Measurements from ENCODE around the gene OR56B1. TPM values are rescaled to one million over a fixed set of nuclear protein-coding genes. Genes with fewer than 3 reads are reported as not detected.

The OR56B1 gene
- total RNA-seq, 1 donor from 2014 or later = not detected

DNA sequence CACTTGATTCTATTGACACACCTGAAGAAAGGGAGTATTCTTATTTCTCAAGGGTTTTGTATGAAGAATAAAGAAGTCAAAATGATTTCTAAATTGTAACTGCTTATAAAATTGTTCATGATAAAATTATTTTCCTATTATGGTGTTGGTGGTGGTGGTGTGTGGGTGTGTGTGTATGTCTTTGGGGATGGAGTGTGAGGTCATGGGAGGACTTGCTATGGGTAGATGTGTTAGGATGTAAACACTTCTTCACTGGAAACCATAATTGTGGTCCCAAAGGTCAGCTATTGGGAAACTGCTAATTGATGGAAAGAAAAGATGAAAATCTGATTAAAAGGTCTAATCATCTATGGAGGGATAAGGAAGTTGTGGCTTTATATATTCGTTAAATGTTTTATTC is 41.6 kb upstream of the OR56B1 start:
- TF ChIP-seq, protein P1, sequence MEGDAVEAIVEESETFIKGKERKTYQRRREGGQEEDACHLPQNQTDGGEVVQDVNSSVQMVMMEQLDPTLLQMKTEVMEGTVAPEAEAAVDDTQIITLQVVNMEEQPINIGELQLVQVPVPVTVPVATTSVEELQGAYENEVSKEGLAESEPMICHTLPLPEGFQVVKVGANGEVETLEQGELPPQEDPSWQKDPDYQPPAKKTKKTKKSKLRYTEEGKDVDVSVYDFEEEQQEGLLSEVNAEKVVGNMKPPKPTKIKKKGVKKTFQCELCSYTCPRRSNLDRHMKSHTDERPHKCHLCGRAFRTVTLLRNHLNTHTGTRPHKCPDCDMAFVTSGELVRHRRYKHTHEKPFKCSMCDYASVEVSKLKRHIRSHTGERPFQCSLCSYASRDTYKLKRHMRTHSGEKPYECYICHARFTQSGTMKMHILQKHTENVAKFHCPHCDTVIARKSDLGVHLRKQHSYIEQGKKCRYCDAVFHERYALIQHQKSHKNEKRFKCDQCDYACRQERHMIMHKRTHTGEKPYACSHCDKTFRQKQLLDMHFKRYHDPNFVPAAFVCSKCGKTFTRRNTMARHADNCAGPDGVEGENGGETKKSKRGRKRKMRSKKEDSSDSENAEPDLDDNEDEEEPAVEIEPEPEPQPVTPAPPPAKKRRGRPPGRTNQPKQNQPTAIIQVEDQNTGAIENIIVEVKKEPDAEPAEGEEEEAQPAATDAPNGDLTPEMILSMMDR (conservative IDR thresholded peaks at IDR 0.05; ENCODE audit: low read depth, low read length) = no peak
- no peak for DNase-seq (ENCODE audit: low read depth)
- no peak overlapping the region for H3K4me3 ChIP-seq (ENCODE audit: low read depth, low read length)

DNA sequence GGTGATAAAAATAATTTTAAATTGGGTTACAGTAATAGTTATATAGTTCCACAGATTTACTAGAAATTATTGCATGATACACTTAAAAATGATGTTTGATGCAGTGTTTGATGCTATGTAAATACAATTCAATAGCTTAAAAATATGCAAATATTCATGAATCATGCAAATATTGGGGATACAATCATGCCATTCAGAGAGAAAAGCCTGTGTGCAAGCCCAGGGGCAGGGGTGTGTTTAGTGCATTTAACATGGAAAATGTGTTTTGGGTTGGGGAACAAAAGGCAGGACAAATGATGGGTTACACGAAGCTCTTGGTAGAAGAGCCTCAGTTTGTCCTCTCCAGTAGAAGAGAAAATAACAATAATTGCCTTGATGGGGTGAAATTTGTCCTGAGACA is 40.7 kb upstream of the OR56B1 start:
- TF ChIP-seq, protein P1 (conservative IDR thresholded peaks at IDR 0.05; ENCODE audit: low read depth, low read length) = no peak
- no peak for DNase-seq (ENCODE audit: low read depth)
- H3K4me3 ChIP-seq (ENCODE audit: low read depth, low read length) = no peak overlapping the region

DNA sequence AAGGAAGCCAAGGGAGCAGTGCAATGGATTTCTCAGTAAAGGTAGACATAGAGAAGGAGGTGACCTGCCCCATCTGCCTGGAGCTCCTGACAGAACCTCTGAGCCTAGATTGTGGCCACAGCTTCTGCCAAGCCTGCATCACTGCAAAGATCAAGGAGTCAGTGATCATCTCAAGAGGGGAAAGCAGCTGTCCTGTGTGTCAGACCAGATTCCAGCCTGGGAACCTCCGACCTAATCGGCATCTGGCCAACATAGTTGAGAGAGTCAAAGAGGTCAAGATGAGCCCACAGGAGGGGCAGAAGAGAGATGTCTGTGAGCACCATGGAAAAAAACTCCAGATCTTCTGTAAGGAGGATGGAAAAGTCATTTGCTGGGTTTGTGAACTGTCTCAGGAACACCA is 40.0 kb upstream of the OR56B1 start:
- DNase-seq (ENCODE audit: low read depth) = no peak
- TF ChIP-seq, protein P1 (conservative IDR thresholded peaks at IDR 0.05; ENCODE audit: low read depth, low read length) = no peak
- H3K4me3 ChIP-seq (ENCODE audit: low read depth, low read length) = no peak overlapping the region

DNA sequence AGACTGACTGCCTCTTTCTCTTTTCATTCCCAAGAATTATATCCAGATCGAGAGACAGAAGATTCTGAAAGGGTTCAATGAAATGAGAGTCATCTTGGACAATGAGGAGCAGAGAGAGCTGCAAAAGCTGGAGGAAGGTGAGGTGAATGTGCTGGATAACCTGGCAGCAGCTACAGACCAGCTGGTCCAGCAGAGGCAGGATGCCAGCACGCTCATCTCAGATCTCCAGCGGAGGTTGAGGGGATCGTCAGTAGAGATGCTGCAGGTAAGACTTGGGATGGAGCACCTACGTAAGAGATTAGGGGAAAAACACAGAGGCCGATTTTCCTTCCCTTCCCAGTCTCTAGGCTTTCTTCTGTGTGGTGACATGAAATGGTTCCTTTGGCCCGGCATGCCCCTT is 38.0 kb upstream of the OR56B1 start:
- no peak for DNase-seq (ENCODE audit: low read depth)
- TF ChIP-seq, protein P1 (conservative IDR thresholded peaks at IDR 0.05; ENCODE audit: low read depth, low read length) = no peak
- H3K4me3 ChIP-seq (ENCODE audit: low read depth, low read length) = no peak overlapping the region

DNA sequence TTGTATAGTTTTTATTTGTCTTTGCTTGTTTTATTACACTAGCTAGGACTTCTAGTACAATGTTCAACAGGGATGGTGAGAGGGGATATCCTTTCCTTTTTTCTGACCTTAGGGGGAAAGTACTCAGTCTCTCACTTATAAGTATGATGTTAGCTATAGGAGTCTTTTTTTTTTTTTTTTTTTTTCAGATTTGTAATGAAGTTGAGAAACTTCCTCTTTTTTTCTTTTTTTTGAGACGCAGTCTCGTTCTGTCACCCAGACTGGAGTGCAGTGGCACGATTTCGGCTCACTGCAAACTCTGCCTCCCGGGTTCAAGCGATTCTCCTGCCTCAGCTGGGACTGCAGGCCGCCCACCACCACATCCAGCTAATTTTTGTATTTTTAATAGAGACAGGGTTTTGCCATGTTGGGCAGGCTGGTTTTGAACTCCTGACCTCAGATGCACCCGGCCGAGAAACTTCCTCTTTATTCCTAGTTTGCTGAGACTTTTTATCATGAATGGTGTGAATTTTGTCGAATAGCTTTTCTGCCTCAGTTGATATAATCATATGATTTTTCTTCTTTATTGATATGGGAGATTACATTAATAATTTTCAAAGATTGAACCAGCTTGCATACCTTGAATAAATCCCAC is 35.7 kb upstream of the OR56B1 start:
- DNase-seq (ENCODE audit: low read depth) = no peak

DNA sequence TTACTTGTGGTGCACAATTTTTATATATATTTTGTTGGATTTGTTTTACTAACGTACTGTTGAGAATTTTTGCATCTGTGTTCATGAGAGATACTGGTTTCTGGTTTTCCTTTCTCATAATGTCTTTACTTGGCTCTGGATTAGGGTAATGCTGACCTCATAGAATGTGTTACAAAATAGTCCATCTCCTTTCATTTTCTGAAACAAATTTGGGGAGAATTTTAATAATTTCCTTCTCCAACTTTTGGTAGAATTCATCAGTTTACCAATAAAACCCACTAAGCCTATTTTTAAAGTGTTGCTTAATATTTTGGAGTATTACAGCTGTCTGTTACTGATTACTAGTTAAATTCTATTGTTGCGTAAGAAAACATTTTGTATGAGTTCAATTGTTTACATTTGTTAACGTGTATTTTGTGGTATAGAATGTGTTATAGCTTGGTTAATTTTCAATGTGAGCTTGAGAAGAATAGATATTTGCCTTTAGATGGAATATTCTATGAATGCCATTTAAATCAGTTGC is 35.1 kb upstream of the OR56B1 start:
- no peak overlapping the region for H3K4me3 ChIP-seq (ENCODE audit: low read depth, low read length)
- TF ChIP-seq, protein P1 (conservative IDR thresholded peaks at IDR 0.05; ENCODE audit: low read depth, low read length) = no peak
- no peak for DNase-seq (ENCODE audit: low read depth)

More for the DNA sequence above, 35.7 kb upstream of the OR56B1 start:
- TF ChIP-seq, protein P1 (conservative IDR thresholded peaks at IDR 0.05; ENCODE audit: low read depth, low read length) = no peak
- no peak overlapping the region for H3K4me3 ChIP-seq (ENCODE audit: low read depth, low read length)
